Measurements from ENCODE around the gene NTRK1. TPM values are rescaled to one million over a fixed set of nuclear protein-coding genes. Genes with fewer than 3 reads are reported as not detected.

NTRK1 gene
- total RNA-seq, 1 experiment from 2014 or later, result not detected

- no peak for DNase-seq (ENCODE audit: low read depth)
These were observed 52.5 kb downstream of the NTRK1 start for GRCh38 chr1:156912861-156913808.

- no peak for DNase-seq (ENCODE audit: low read depth)
These were observed 53.2 kb downstream of the NTRK1 start for GRCh38 chr1:156913809-156914387.

GRCh38 chr1:156914440-156914856 lies 53.8 kb downstream of the NTRK1 start:
- DNase-seq (ENCODE audit: low read depth), result no peak

GRCh38 chr1:156920233-156921052 lies 59.8 kb downstream of the NTRK1 start, which contains the start of gene LRRC71:
Gene LRRC71, plus strand, starts transcription at chr1:156920632. Its CDS starts 172 bp downstream, at chr1:156920804.
- peak; percentile 18 for DNase-seq (ENCODE audit: low read depth)

- no peak for DNase-seq (ENCODE audit: low read depth)
These were observed 60.4 kb downstream of the NTRK1 start for GRCh38 chr1:156921053-156921529.

- DNase-seq (ENCODE audit: low read depth), result no peak
These were observed 62.5 kb downstream of the NTRK1 start for GRCh38 chr1:156922986-156923669.

- DNase-seq (ENCODE audit: low read depth), result no peak
These were observed 63.2 kb downstream of the NTRK1 start for GRCh38 chr1:156923670-156924477.

- no peak for DNase-seq (ENCODE audit: low read depth)
These were observed 64.0 kb downstream of the NTRK1 start for GRCh38 chr1:156924478-156925153.

GRCh38 chr1:156925154-156926010 lies 64.7 kb downstream of the NTRK1 start:
- DNase-seq (ENCODE audit: low read depth), result no peak

- peak; percentile 98 for DNase-seq (ENCODE audit: low read depth)
These were observed 65.5 kb downstream of the NTRK1 start for GRCh38 chr1:156926175-156926574.

GRCh38 chr1:156926695-156927094 lies 66.0 kb downstream of the NTRK1 start:
- peak; percentile 24 for DNase-seq (ENCODE audit: low read depth)

- DNase-seq (ENCODE audit: low read depth), result peak; percentile 59
These were observed 66.8 kb downstream of the NTRK1 start for GRCh38 chr1:156927215-156928042.

GRCh38 chr1:156928043-156928602 lies 67.5 kb downstream of the NTRK1 start:
- no peak for DNase-seq (ENCODE audit: low read depth)

- DNase-seq (ENCODE audit: low read depth), result no peak
These were observed 69.1 kb downstream of the NTRK1 start for GRCh38 chr1:156929596-156930238.

GRCh38 chr1:156930483-156930882 lies 69.8 kb downstream of the NTRK1 start:
- DNase-seq (ENCODE audit: low read depth), result no peak

Measured in RPMI7951 (cell line).